ENCODE measurements around the gene OLFM3. TPM values are rescaled to one million over a fixed set of nuclear protein-coding genes. Genes with fewer than 3 reads are reported as not detected.

The OLFM3 gene
- total and polyA plus RNA-seq, 5 donors from 2014 or later = not detected

DNA sequence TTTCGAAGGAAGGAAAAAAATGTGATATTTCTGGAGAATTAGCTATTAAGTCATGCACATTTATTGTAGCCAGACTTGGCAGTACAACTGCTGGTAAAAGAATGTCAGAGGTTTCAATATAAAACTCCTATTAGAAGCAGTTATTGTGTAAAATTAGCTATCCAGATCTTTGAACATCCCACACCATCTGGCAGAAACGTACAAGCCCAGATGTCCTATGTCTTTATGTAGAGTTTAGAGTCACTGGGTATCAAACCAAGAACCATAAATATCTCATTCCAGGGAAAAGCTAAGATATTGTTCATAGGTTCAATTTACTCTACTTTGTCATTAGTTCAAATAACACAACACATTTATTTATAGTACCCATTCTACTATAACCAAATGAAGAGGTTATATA, 31.4 kb downstream of the OLFM3 start:
- H3K36me3 Mint-ChIP-seq = no peaks in the 10 kb centered on the region
- ATAC-seq (ENCODE audit: low read depth in 2 of 2) (no peak), DNase-seq (no peak)
- Histone ChIP-seq H3K9me3 (ENCODE audit: control insufficient read depth in 2 of 2, low read length in 2 of 2) (no peaks in the 10 kb centered on the region), H3K4me3 (ENCODE audit: low read depth, low read length) (no peak overlapping the region), H3K27ac (ENCODE audit: insufficient read depth, low read length, poor library complexity, severe bottlenecking) (no peak overlapping the region), H3K4me1 (ENCODE audit: control insufficient read depth, insufficient read depth, low read length, poor library complexity, severe bottlenecking) (no peaks in the 10 kb centered on the region), H3K36me3 (ENCODE audit: control insufficient read depth, insufficient read depth, low read length) (no peaks in the 10 kb centered on the region), H3K27me3 (ENCODE audit: control insufficient read depth, insufficient read depth, low read length) (no peaks in the 10 kb centered on the region)
- H3K27me3 Mint-ChIP-seq = no peaks in the 10 kb centered on the region
- H3K4me1 Mint-ChIP-seq = no peaks in the 10 kb centered on the region
- no peak overlapping the region for H3K27ac Mint-ChIP-seq
- H3K9me3 Mint-ChIP-seq = peaks cover 0 to 3% (median 0%) of the 10 kb centered on the region in 7 donors
- no peak overlapping the region for H3K4me3 Mint-ChIP-seq

DNA sequence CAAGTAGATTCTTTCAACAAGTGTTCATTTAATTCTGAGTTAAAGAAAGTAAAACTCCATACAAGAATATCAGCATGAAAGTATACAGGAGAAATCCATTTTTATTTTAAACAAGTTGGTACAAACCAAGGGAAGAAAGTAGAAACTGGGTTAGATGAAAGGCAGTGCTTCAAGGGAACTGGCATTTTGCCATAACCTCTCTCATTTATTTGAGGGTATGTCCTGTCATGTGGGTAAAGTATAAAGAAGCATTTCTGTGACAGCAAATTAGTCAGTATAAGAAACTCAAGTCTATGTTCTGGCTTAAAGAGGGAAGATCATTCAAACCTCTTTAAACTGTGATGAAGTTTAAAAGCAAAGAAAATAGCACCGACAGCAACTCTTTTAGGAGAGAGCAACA, 32.0 kb downstream of the OLFM3 start:
- Mint-ChIP-seq H3K4me1 (no peaks in the 10 kb centered on the region), H3K9me3 (peaks cover 0 to 2% (median 0%) of the 10 kb centered on the region in 7 donors), H3K4me3 (no peak overlapping the region), H3K36me3 (no peaks in the 10 kb centered on the region), H3K27me3 (no peaks in the 10 kb centered on the region), H3K27ac (no peak overlapping the region)
- no peaks in the 10 kb centered on the region for H3K36me3 ChIP-seq (ENCODE audit: control insufficient read depth, insufficient read depth, low read length)
- DNase-seq = no peak
- no peaks in the 10 kb centered on the region for H3K9me3 ChIP-seq (ENCODE audit: control insufficient read depth in 2 of 2, low read length in 2 of 2)
- no peaks in the 10 kb centered on the region for H3K4me1 ChIP-seq (ENCODE audit: control insufficient read depth, insufficient read depth, low read length, poor library complexity, severe bottlenecking)
- no peak overlapping the region for H3K4me3 ChIP-seq (ENCODE audit: low read depth, low read length)
- ATAC-seq (ENCODE audit: low read depth in 2 of 2) = no peak
- H3K27ac ChIP-seq (ENCODE audit: insufficient read depth, low read length, poor library complexity, severe bottlenecking) = no peak overlapping the region
- H3K27me3 ChIP-seq (ENCODE audit: control insufficient read depth, insufficient read depth, low read length) = no peaks in the 10 kb centered on the region

DNA sequence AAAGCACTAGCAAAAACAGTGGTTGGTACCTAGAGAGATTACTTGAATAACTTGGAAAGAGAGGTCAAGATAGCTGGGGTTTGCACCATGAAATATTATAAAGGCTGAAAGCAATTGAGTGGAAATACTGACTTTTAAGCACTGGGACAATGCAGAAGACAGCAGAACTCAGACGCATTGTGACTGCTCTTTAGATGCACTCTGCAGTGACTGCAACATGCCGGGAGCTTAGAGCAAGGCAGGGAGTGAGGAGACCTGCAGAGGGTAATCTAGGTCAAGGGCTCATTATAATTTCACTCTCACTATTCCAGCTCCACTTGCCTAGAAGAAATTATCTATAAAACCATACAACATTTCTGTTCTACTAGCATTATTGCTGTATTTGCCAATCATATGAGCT, 36.6 kb downstream of the OLFM3 start:
- Histone ChIP-seq H3K4me1 (ENCODE audit: control insufficient read depth, insufficient read depth, low read length, poor library complexity, severe bottlenecking) (no peaks in the 10 kb centered on the region), H3K36me3 (ENCODE audit: control insufficient read depth, insufficient read depth, low read length) (no peaks in the 10 kb centered on the region), H3K9me3 (ENCODE audit: control insufficient read depth in 2 of 2, low read length in 2 of 2) (no peaks in the 10 kb centered on the region), H3K27ac (ENCODE audit: insufficient read depth, low read length, poor library complexity, severe bottlenecking) (no peak overlapping the region), H3K27me3 (ENCODE audit: control insufficient read depth, insufficient read depth, low read length) (no peaks in the 10 kb centered on the region), H3K4me3 (ENCODE audit: low read depth, low read length) (no peak overlapping the region)
- Mint-ChIP-seq H3K4me1 (no peaks in the 10 kb centered on the region), H3K4me3 (no peak overlapping the region), H3K36me3 (no peaks in the 10 kb centered on the region), H3K9me3 (peaks cover 0 to 4% (median 0%) of the 10 kb centered on the region in 7 donors), H3K27me3 (no peaks in the 10 kb centered on the region), H3K27ac (no peak overlapping the region)
- ATAC-seq (ENCODE audit: low read depth in 2 of 2) (no peak), DNase-seq (no peak)

DNA sequence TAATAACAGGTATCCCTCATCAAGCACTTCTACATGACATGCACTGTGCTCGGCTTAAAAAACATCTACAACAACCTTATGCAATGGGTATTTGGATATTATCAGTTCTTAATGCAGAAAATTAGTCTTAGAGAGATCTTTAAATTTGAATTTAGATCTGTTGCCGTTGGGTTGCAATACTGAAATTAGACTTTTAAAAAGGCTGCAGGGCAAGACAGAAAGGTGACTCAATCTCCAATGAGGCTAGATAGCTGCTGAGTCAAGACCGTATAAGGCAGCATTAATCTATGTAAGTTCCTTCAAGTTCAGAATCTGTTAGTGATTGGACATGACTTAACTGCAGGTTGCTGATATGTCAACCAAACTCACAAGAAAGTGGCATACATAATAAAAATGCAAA, 37.3 kb downstream of the OLFM3 start:
- no peak for ATAC-seq (ENCODE audit: low read depth in 2 of 2)
- Histone ChIP-seq H3K4me3 (ENCODE audit: low read depth, low read length) (no peak overlapping the region), H3K9me3 (ENCODE audit: control insufficient read depth in 2 of 2, low read length in 2 of 2) (no peaks in the 10 kb centered on the region), H3K4me1 (ENCODE audit: control insufficient read depth, insufficient read depth, low read length, poor library complexity, severe bottlenecking) (no peaks in the 10 kb centered on the region), H3K36me3 (ENCODE audit: control insufficient read depth, insufficient read depth, low read length) (no peaks in the 10 kb centered on the region), H3K27me3 (ENCODE audit: control insufficient read depth, insufficient read depth, low read length) (no peaks in the 10 kb centered on the region), H3K27ac (ENCODE audit: insufficient read depth, low read length, poor library complexity, severe bottlenecking) (no peak overlapping the region)
- no peaks in the 10 kb centered on the region for H3K4me1 Mint-ChIP-seq
- no peak overlapping the region for H3K27ac Mint-ChIP-seq
- H3K9me3 Mint-ChIP-seq = peaks cover 0 to 4% (median 0%) of the 10 kb centered on the region in 7 donors
- DNase-seq = no peak
- H3K27me3 Mint-ChIP-seq = no peaks in the 10 kb centered on the region
- no peaks in the 10 kb centered on the region for H3K36me3 Mint-ChIP-seq
- H3K4me3 Mint-ChIP-seq = no peak overlapping the region

DNA sequence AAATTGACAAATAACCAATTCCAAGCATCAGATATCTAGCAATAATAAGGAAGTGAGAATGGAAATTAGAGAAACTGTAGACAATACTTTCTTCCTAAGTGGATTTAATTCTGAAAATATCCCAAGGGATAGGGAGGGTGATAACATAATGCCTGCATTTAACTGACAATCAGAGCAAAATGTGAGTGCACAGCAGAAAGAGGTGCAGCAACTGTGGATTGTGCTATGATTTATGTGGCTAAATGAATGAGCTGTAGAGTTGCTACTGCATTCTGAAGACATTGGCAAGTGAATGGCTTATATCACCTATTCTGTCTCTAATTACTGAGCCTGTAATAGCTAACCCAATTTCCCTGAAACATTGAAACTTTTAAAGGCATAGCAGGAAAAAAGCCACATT, 39.0 kb downstream of the OLFM3 start:
- H3K9me3 Mint-ChIP-seq = peaks cover 0 to 4% (median 0%) of the 10 kb centered on the region in 7 donors
- no peaks in the 10 kb centered on the region for H3K27me3 Mint-ChIP-seq
- no peaks in the 10 kb centered on the region for H3K36me3 Mint-ChIP-seq
- Histone ChIP-seq H3K4me1 (ENCODE audit: control insufficient read depth, insufficient read depth, low read length, poor library complexity, severe bottlenecking) (no peaks in the 10 kb centered on the region), H3K36me3 (ENCODE audit: control insufficient read depth, insufficient read depth, low read length) (no peaks in the 10 kb centered on the region), H3K9me3 (ENCODE audit: control insufficient read depth in 2 of 2, low read length in 2 of 2) (no peaks in the 10 kb centered on the region), H3K27ac (ENCODE audit: insufficient read depth, low read length, poor library complexity, severe bottlenecking) (no peak overlapping the region), H3K27me3 (ENCODE audit: control insufficient read depth, insufficient read depth, low read length) (no peaks in the 10 kb centered on the region), H3K4me3 (ENCODE audit: low read depth, low read length) (no peak overlapping the region)
- ATAC-seq (ENCODE audit: low read depth in 2 of 2) (no peak), DNase-seq (no peak)
- H3K4me3 Mint-ChIP-seq = no peak overlapping the region
- H3K27ac Mint-ChIP-seq = no peak overlapping the region
- H3K4me1 Mint-ChIP-seq = no peaks in the 10 kb centered on the region

DNA sequence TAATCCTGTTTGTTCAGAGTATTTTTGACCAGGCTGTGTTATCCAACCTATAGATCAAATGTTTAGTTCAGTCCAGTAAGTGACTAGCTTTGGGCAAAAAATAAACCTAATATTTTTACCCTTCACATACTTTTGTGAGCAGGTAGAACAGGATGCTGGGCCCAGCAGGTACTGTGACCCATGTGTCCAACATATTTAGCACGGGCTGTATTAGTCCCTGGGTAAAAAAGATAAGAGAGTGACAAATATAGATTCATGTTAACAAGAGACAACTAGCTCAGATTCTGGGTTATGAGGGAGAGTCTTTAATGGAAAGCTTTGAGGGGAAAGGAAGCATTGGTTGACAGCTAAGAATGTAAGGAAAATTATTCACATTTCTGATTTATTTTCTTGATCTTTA, 43.1 kb downstream of the OLFM3 start:
- Mint-ChIP-seq H3K36me3 (no peaks in the 10 kb centered on the region), H3K9me3 (peaks cover 0 to 6% (median 0%) of the 10 kb centered on the region in 7 donors), H3K4me1 (no peaks in the 10 kb centered on the region), H3K27ac (no peak overlapping the region), H3K4me3 (no peak overlapping the region), H3K27me3 (no peaks in the 10 kb centered on the region)
- DNase-seq (no peak), ATAC-seq (ENCODE audit: low read depth in 2 of 2) (no peak)
- H3K9me3 ChIP-seq (ENCODE audit: control insufficient read depth in 2 of 2, low read length in 2 of 2) = no peaks in the 10 kb centered on the region
- H3K4me1 ChIP-seq (ENCODE audit: control insufficient read depth, insufficient read depth, low read length, poor library complexity, severe bottlenecking) = no peaks in the 10 kb centered on the region
- no peaks in the 10 kb centered on the region for H3K27me3 ChIP-seq (ENCODE audit: control insufficient read depth, insufficient read depth, low read length)
- H3K36me3 ChIP-seq (ENCODE audit: control insufficient read depth, insufficient read depth, low read length) = no peaks in the 10 kb centered on the region
- H3K27ac ChIP-seq (ENCODE audit: insufficient read depth, low read length, poor library complexity, severe bottlenecking) = no peak overlapping the region
- H3K4me3 ChIP-seq (ENCODE audit: low read depth, low read length) = no peak overlapping the region

DNA sequence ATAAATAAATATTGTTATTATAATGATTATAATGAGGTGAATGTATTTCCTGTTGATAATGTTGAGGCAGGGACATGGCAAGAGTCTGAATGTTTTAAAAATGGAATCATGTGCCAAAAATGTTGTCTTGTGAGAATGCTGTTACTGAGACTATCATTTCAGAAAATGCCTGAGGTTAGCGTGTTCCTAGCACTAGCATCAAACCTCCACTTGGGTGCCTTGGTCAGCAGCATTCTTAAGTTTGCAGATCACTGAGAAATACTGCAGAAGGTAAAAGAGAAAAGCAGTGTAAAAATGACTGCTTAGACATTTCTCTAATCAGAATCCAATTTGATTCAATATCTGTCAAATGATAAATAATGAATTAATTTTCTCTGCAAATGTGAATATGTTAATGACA, 50.8 kb downstream of the OLFM3 start:
- Histone ChIP-seq H3K9me3 (ENCODE audit: control insufficient read depth in 2 of 2, low read length in 2 of 2) (no peaks in the 10 kb centered on the region), H3K27me3 (ENCODE audit: control insufficient read depth, insufficient read depth, low read length) (no peaks in the 10 kb centered on the region), H3K4me3 (ENCODE audit: low read depth, low read length) (no peak overlapping the region), H3K27ac (ENCODE audit: insufficient read depth, low read length, poor library complexity, severe bottlenecking) (no peak overlapping the region), H3K4me1 (ENCODE audit: control insufficient read depth, insufficient read depth, low read length, poor library complexity, severe bottlenecking) (no peaks in the 10 kb centered on the region), H3K36me3 (ENCODE audit: control insufficient read depth, insufficient read depth, low read length) (no peaks in the 10 kb centered on the region)
- DNase-seq = no peak
- Mint-ChIP-seq H3K4me3 (no peak overlapping the region), H3K27me3 (no peaks in the 10 kb centered on the region), H3K9me3 (peaks cover 0 to 8% (median 0%) of the 10 kb centered on the region in 7 donors), H3K36me3 (no peaks in the 10 kb centered on the region), H3K4me1 (no peaks in the 10 kb centered on the region), H3K27ac (no peak overlapping the region)
- no peak for ATAC-seq (ENCODE audit: low read depth in 2 of 2)

DNA sequence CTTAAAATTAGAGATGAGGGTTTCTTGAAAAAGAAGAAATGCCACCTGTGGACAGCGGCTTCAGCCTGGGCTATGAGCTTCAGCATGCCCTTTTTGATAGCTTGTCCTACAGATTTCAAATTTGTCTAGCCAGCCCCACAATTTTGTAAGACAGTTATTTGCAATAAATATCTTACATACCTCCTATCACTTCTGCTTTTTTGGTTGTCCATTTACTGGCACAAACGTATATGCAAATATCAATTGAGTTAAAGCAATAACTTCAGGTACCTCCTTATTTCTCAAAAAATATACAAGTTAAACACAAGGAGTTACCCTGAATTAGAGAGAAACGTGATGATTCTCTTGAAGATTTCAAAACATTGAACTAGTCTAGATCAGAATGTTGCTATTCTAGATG, 53.5 kb downstream of the OLFM3 start:
- Histone ChIP-seq H3K4me1 (ENCODE audit: control insufficient read depth, insufficient read depth, low read length, poor library complexity, severe bottlenecking) (no peaks in the 10 kb centered on the region), H3K4me3 (ENCODE audit: low read depth, low read length) (no peak overlapping the region), H3K9me3 (ENCODE audit: control insufficient read depth in 2 of 2, low read length in 2 of 2) (no peaks in the 10 kb centered on the region), H3K27ac (ENCODE audit: insufficient read depth, low read length, poor library complexity, severe bottlenecking) (no peak overlapping the region), H3K27me3 (ENCODE audit: control insufficient read depth, insufficient read depth, low read length) (no peaks in the 10 kb centered on the region), H3K36me3 (ENCODE audit: control insufficient read depth, insufficient read depth, low read length) (no peaks in the 10 kb centered on the region)
- Mint-ChIP-seq H3K4me3 (no peak overlapping the region), H3K4me1 (no peaks in the 10 kb centered on the region), H3K36me3 (no peaks in the 10 kb centered on the region), H3K27ac (no peak overlapping the region), H3K27me3 (no peaks in the 10 kb centered on the region), H3K9me3 (peaks cover 0 to 3% (median 0%) of the 10 kb centered on the region in 7 donors)
- no peak for ATAC-seq (ENCODE audit: low read depth in 2 of 2)
- no peak for DNase-seq

Data from CD4-positive, CD25-positive, alpha-beta regulatory T cell (primary cell).